Neural crest cell (in vitro differentiated cells): ENCODE results near the gene RBM45. TPM values are rescaled to one million over a fixed set of nuclear protein-coding genes. Genes with fewer than 3 reads are reported as not detected.
"Not testable (repeated sequence)": the region's sequence is repeated elsewhere in the genome, so short reads cannot be mapped to it uniquely, and the experiment has no call there.

Experiments
- DNase-seq: peaks from one replicate; pipeline ENCODE4 v3.0.0; 2021; ENCODE audit warnings: low read depth, mixed read lengths, low spot score
- H3K27ac Mint-ChIP-seq: one replicate; pipeline ENCODE4 v1.8.0; 2021; ENCODE audit warnings: mild to moderate bottlenecking, mixed read lengths; ENCODE audit not compliant: unreplicated experiment
- H3K27me3 Mint-ChIP-seq: 2 replicates; pipeline ENCODE4 v1.8.0; 2021; ENCODE audit warnings: low read depth, mild to moderate bottlenecking, mixed read lengths
- H3K36me3 Mint-ChIP-seq: 2 replicates; pipeline ENCODE4 v1.8.0; 2021; ENCODE audit warnings: low read depth, mild to moderate bottlenecking, mixed read lengths
- H3K4me1 Mint-ChIP-seq: 2 replicates; pipeline ENCODE4 v1.8.0; 2021; ENCODE audit warnings: mixed read lengths
- H3K4me3 Mint-ChIP-seq: one replicate; pipeline ENCODE4 v1.8.0; 2021; ENCODE audit warnings: mild to moderate bottlenecking, mixed read lengths
- H3K9me3 Mint-ChIP-seq: 2 replicates; pipeline ENCODE4 v1.8.0; 2021; ENCODE audit warnings: mixed read lengths
- total RNA-seq: library from RNA; stranded (reverse); gene quantifications from 2 replicates; pipeline ENCODE4 v1.2.1, GENCODE V29; 2021
- TF ChIP-seq, protein P1 (sequence below): fragments of 200-600 bp; sonication (generic); conservative IDR thresholded peaks from 2 replicates; pipeline ENCODE4 v1.5.0; 2021; ENCODE audit warnings: antibody characterized with exemption, mild to moderate bottlenecking

Gene RBM45
- total RNA-seq, 1 donor from 2014 or later: 15.9 TPM

DNA sequence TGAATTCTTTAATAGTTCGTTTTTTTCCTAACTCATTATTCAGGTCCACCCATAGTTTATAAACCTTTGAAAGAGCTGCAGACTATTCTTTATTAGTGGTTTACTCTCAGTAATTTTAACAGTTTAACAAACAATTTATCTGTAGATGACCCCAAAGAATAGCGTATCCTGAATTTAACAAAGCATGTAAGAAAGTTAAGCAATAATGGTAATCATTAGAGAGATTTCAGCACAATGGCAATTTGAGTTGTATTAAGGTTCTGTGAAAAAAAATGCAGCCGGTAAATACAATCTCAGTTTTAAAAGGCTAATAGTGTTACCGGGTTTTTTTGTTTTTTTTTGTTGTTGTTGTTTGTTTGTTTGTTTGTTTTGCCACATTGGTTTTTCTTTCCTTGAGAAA is 40.3 kb downstream of the RBM45 start:
- peaks cover 4% of the 10 kb centered on the region for H3K36me3 Mint-ChIP-seq
- no peak overlapping the region for H3K27ac Mint-ChIP-seq
- H3K4me1 Mint-ChIP-seq: no peaks in the 10 kb centered on the region
- TF ChIP-seq, protein P1, sequence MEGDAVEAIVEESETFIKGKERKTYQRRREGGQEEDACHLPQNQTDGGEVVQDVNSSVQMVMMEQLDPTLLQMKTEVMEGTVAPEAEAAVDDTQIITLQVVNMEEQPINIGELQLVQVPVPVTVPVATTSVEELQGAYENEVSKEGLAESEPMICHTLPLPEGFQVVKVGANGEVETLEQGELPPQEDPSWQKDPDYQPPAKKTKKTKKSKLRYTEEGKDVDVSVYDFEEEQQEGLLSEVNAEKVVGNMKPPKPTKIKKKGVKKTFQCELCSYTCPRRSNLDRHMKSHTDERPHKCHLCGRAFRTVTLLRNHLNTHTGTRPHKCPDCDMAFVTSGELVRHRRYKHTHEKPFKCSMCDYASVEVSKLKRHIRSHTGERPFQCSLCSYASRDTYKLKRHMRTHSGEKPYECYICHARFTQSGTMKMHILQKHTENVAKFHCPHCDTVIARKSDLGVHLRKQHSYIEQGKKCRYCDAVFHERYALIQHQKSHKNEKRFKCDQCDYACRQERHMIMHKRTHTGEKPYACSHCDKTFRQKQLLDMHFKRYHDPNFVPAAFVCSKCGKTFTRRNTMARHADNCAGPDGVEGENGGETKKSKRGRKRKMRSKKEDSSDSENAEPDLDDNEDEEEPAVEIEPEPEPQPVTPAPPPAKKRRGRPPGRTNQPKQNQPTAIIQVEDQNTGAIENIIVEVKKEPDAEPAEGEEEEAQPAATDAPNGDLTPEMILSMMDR: no peak
- H3K9me3 Mint-ChIP-seq: peaks cover 4% of the 10 kb centered on the region
- no peaks in the 10 kb centered on the region for H3K27me3 Mint-ChIP-seq
- H3K4me3 Mint-ChIP-seq: no peak overlapping the region
- no peak for DNase-seq

- H3K27ac Mint-ChIP-seq: no peak overlapping the region
- TF ChIP-seq, protein P1: no peak
- no peak overlapping the region for H3K4me3 Mint-ChIP-seq
- H3K9me3 Mint-ChIP-seq: peaks cover 4% of the 10 kb centered on the region
- DNase-seq: no peak
- H3K36me3 Mint-ChIP-seq: peaks cover 4% of the 10 kb centered on the region
- H3K27me3 Mint-ChIP-seq: no peaks in the 10 kb centered on the region
- H3K4me1 Mint-ChIP-seq: no peaks in the 10 kb centered on the region
Observed at GRCh38 chr2:178152977-178153376, 40.7 kb downstream of the RBM45 start.

GRCh38 chr2:178153878-178154277 is 41.6 kb downstream of the RBM45 start:
- not testable (repeated sequence) for H3K27me3 Mint-ChIP-seq, H3K9me3 Mint-ChIP-seq, H3K4me1 Mint-ChIP-seq, H3K27ac Mint-ChIP-seq, H3K36me3 Mint-ChIP-seq, H3K4me3 Mint-ChIP-seq, DNase-seq

DNA sequence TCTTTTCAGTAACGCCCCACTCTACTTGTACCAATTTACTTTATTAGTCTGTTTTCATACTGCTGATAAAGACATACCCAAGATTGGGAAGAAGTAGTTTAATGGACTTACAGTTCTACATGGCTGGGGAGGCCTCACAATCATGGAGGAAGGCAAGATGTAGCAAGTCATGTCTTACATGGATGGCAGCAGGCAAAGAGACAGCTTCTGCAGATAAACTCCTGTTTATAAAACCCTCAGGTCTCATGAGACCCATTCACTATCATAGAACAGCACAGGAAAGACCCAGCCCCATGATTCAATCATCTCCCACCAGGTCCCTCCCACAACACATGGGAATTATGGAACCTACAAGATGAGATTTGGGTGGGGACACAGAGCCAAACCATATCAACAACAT is 43.3 kb downstream of the RBM45 start:
- H3K4me1 Mint-ChIP-seq: no peaks in the 10 kb centered on the region
- H3K4me3 Mint-ChIP-seq: no peak overlapping the region
- no peak overlapping the region for H3K27ac Mint-ChIP-seq
- no peak for DNase-seq
- no peaks in the 10 kb centered on the region for H3K27me3 Mint-ChIP-seq
- TF ChIP-seq, protein P1: no peak
- peaks cover 4% of the 10 kb centered on the region for H3K9me3 Mint-ChIP-seq
- H3K36me3 Mint-ChIP-seq: peaks cover 4% of the 10 kb centered on the region

DNA sequence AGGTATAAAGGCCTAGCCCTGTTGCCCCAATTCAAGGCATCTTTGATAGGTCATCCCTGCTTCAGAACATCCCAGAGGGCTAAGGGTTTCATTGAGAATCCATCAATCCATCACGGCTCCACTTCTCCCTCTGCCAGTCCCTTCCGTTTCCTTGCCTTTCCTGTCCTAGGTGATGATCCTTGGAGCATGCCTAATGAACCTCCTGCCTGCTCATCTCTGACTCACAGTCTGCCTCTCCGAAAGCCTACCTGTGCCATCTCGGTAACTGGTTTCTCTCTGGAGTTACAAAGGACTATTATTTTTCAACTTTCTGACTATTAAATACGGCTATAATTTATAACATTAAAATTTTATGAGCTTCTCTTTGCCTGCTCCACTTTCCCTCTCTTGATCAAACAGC is 45.3 kb downstream of the RBM45 start:
- Mint-ChIP-seq H3K36me3 (peaks cover 4% of the 10 kb centered on the region), H3K27me3 (no peaks in the 10 kb centered on the region), H3K9me3 (peaks cover 4% of the 10 kb centered on the region), H3K4me3 (no peak overlapping the region), H3K27ac (no peak overlapping the region), H3K4me1 (no peaks in the 10 kb centered on the region)
- TF ChIP-seq, protein P1: no peak
- no peak for DNase-seq

GRCh38 chr2:178159966-178160365 is 47.7 kb downstream of the RBM45 start:
- H3K4me3 Mint-ChIP-seq: no peak overlapping the region
- H3K27ac Mint-ChIP-seq: no peak overlapping the region
- peaks cover 4% of the 10 kb centered on the region for H3K9me3 Mint-ChIP-seq
- no peak for DNase-seq
- TF ChIP-seq, protein P1: no peak
- H3K4me1 Mint-ChIP-seq: peaks cover 12% of the 10 kb centered on the region
- no peaks in the 10 kb centered on the region for H3K27me3 Mint-ChIP-seq
- peaks cover 4% of the 10 kb centered on the region for H3K36me3 Mint-ChIP-seq
